ENCODE results near the gene DPH6.
A peak's percentile ranks its signal among the peaks of the same experiment; 100 is the strongest.

Gene DPH6

GRCh38 chr15:35540021-35540420 lies 5.9 kb downstream of the DPH6 start:
- DNase-seq: no peak

- DNase-seq: no peak
Measured at GRCh38 chr15:35535365-35535916, 10.5 kb downstream of the DPH6 start.

GRCh38 chr15:35533130-35534110 lies 12.5 kb downstream of the DPH6 start:
- no peak for DNase-seq

- DNase-seq: no peak
Measured at GRCh38 chr15:35530698-35531097, 15.3 kb downstream of the DPH6 start.

- DNase-seq: no peak
Measured at GRCh38 chr15:35529784-35530183, 16.2 kb downstream of the DPH6 start.

- no peak for DNase-seq
Measured at GRCh38 chr15:35522061-35522460, 23.9 kb downstream of the DPH6 start.

GRCh38 chr15:35519541-35520149 lies 26.3 kb downstream of the DPH6 start:
- DNase-seq: peak; percentile 13

GRCh38 chr15:35519052-35519451 lies 26.9 kb downstream of the DPH6 start:
- no peak for DNase-seq

- no peak for DNase-seq
Measured at GRCh38 chr15:35514759-35515158, 31.2 kb downstream of the DPH6 start.

- no peak for DNase-seq
Measured at GRCh38 chr15:35507932-35508638, 37.9 kb downstream of the DPH6 start.

GRCh38 chr15:35506272-35506870 lies 39.6 kb downstream of the DPH6 start:
- DNase-seq: no peak

- no peak for DNase-seq
Measured at GRCh38 chr15:35505809-35506208, 40.2 kb downstream of the DPH6 start.

GRCh38 chr15:35505141-35505540 lies 40.8 kb downstream of the DPH6 start:
- DNase-seq: no peak

- DNase-seq: no peak
Measured at GRCh38 chr15:35499723-35500122, 46.2 kb downstream of the DPH6 start.

GRCh38 chr15:35496585-35496984 lies 49.4 kb downstream of the DPH6 start:
- DNase-seq: no peak

- DNase-seq: no peak
Measured at GRCh38 chr15:35495080-35495479, 50.9 kb downstream of the DPH6 start.

GRCh38 chr15:35491999-35492398 lies 54.0 kb downstream of the DPH6 start:
- DNase-seq: no peak

- DNase-seq: no peak
Measured at GRCh38 chr15:35491173-35491572, 54.8 kb downstream of the DPH6 start.

GRCh38 chr15:35490511-35490910 lies 55.5 kb downstream of the DPH6 start:
- no peak for DNase-seq

GRCh38 chr15:35487417-35487816 lies 58.5 kb downstream of the DPH6 start:
- no peak for DNase-seq

- DNase-seq: no peak
Measured at GRCh38 chr15:35486296-35486695, 59.7 kb downstream of the DPH6 start.

GRCh38 chr15:35485411-35485810 lies 60.6 kb downstream of the DPH6 start:
- DNase-seq: no peak
